K562 (cell line): ENCODE results near the gene RHOBTB3. TPM values are rescaled to one million over a fixed set of nuclear protein-coding genes. Genes with fewer than 3 reads are reported as not detected.

Experiments used
- ATF7 ChIP-seq: fragments of 450-650 bp; IDR thresholded peaks from 2 replicates; pipeline ENCODE4 v1.7.1; 2014; ENCODE audit warnings: mild to moderate bottlenecking, moderate library complexity
- NCOR1 ChIP-seq: fragments of 450-650 bp; IDR thresholded peaks from 2 replicates; pipeline ENCODE4 v1.6.1; 2016; ENCODE audit warnings: mild to moderate bottlenecking, moderate library complexity
- NFE2 ChIP-seq: IDR thresholded peaks from 2 replicates; pipeline ENCODE4 v1.6.1; 2014; ENCODE audit warnings: antibody characterized with exemption, low read depth
- NR2C2 ChIP-seq, 2 experiments: fragments of 200-800 bp in 1 of 2; sonication (Bioruptor generic) in 1 of 2; sonication (generic) in 1 of 2; formaldehyde crosslinking in 1 of 2; IDR thresholded peaks; 2 replicates each; pipeline versions ENCODE4 v1.6.1 to v1.8.0; 2016 to 2022; ENCODE audit warnings: mild to moderate bottlenecking in 1 of 2, missing compliant biosample characterization in 1 of 2, missing genetic modification characterization in 1 of 2, missing genetic modification reagents in 1 of 2
- POLR2A ChIP-seq: fragments of 450-650 bp; conservative IDR thresholded peaks from 2 replicates; pipeline ENCODE4 v1.6.1; 2016
- SMAD1 ChIP-seq: fragments of 150-350 bp; IDR thresholded peaks from 2 replicates; pipeline ENCODE4 v1.6.1; 2014; ENCODE audit warnings: low read length, low read depth; ENCODE audit not compliant: partially characterized antibody
- SPI1 ChIP-seq: IDR thresholded peaks from 2 replicates; pipeline ENCODE4 v1.6.1; 2011; ENCODE audit warnings: low read depth, low read length, control low read depth, borderline replicate concordance
- ZNF384 ChIP-seq: IDR thresholded peaks from 2 replicates; pipeline ENCODE4 v1.6.1; 2012; ENCODE audit warnings: low read depth, low read length, improper control_type of control experiment
- ZNF583 ChIP-seq: fragments of 250-450 bp; sonication (Bioruptor Pico); IDR thresholded peaks from 2 replicates; pipeline ENCODE4 v1.4.0; 2020
- ZNF778 ChIP-seq: fragments of 450-650 bp; formaldehyde crosslinking; IDR thresholded peaks from 2 replicates; pipeline ENCODE4 v1.4.0; 2020; ENCODE audit warnings: mild to moderate bottlenecking, moderate library complexity
- polyA plus RNA-seq, 8 experiments: library from polyadenylated mRNA; depleted of rRNA in 4 of 8; stranded (reverse) in 5 of 8; unstranded in 3 of 8; fragments of >200 nt; fragmentation: Nextera tagmentation in 2 of 8; fragmentation: Illumina TruSeq in 1 of 8; extraction: Ambion mirVana in 2 of 8; extraction: Trizol in 1 of 8; gene quantifications; 2 replicates each; pipeline versions ENCODE4 v1.2.1 to v1.2.3, GENCODE V29; 2011 to 2014; ENCODE audit warnings: inconsistent platforms in 1 of 8, missing spikeins in 1 of 8
- total RNA-seq, 7 experiments: library from RNA; depleted of rRNA in 6 of 7; stranded (reverse); fragments of >200 nt in 6 of 7; fragmentation: Illumina TruSeq in 2 of 7; extraction: Trizol in 2 of 7; gene quantifications; 2 replicates each; pipeline versions ENCODE4 v1.2.1 to v1.2.3, GENCODE V29; 2011 to 2021; ENCODE audit warnings: low replicate concordance in 1 of 7
- TF ChIP-seq, protein P1 (sequence below): fragments of 450-650 bp; formaldehyde crosslinking; IDR thresholded peaks from 2 replicates; pipeline ENCODE4 v1.4.0; 2022; ENCODE audit warnings: missing genetic modification characterization
- TF ChIP-seq, protein P2 (sequence below): IDR thresholded peaks from 2 replicates; pipeline ENCODE4 v1.6.1; 2012; ENCODE audit warnings: low read depth, low read length, improper control_type of control experiment, borderline replicate concordance
- TF ChIP-seq, protein P3 (sequence below): fragments of 450-650 bp; formaldehyde crosslinking; IDR thresholded peaks from 2 replicates; pipeline ENCODE4 v1.4.0; 2020; ENCODE audit warnings: mild to moderate bottlenecking
- TF ChIP-seq, protein P4 (sequence below): fragments of 250-450 bp; sonication (Bioruptor Pico); IDR thresholded peaks from 2 replicates; pipeline ENCODE4 v1.5.0; 2021; ENCODE audit warnings: mild to moderate bottlenecking, borderline replicate concordance
- TF ChIP-seq, protein P5 (sequence below): fragments of 150-350 bp; conservative IDR thresholded peaks from 2 replicates; pipeline ENCODE4 v1.6.1; 2014; ENCODE audit warnings: low read length

RHOBTB3 gene
- total and polyA plus RNA-seq, 9 of the 15 experiments (the other 6 are each of a cell fraction or from before 2014, with no cell fraction given): 39.7 to 143 (median 115) TPM

DNA sequence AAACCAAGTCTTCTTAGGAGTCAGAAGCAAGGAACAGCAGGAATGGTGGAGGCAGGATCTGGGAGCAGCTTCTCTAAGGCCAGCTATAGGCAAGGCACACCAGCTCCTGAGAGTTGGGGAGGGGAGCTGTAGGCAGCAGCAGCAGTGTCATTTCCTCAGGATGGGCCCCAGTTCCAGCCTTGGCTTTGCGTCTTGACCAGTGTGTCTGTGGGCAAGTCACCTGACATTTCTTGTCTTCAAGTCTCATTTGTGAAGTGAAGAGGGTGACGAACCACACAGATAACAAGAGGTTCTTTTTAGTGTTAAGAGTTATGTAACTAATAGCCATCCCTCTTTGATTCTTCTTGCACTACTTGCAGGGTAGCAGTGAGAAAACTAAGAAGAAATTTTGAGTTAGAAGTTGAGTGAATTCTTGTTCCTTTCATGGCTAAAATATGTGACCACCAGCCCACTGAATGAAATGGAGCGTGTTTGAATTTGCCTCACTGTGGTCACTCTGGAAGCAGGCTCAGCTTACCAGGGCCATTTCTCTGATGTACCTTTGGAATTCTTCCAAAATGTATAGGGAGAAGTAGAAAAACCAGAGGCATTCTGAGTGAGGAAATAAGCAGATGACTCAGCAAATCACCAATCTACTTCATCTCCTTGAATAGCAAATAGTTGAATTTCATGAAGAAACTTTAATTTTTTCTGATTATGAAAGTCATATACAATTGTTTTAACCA, 42.4 kb downstream of the RHOBTB3 start (continued):
- no peak for TF ChIP-seq ZNF384
- TF ChIP-seq, protein P1, sequence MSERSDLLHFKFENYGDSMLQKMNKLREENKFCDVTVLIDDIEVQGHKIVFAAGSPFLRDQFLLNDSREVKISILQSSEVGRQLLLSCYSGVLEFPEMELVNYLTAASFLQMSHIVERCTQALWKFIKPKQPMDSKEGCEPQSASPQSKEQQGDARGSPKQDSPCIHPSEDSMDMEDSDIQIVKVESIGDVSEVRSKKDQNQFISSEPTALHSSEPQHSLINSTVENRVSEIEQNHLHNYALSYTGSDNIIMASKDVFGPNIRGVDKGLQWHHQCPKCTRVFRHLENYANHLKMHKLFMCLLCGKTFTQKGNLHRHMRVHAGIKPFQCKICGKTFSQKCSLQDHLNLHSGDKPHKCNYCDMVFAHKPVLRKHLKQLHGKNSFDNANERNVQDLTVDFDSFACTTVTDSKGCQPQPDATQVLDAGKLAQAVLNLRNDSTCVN (CRISPR knock-in tag): no peak
- no peak for TF ChIP-seq ZNF583 (CRISPR knock-in tag)
- TF ChIP-seq SMAD1: no peak
- TF ChIP-seq, protein P2, sequence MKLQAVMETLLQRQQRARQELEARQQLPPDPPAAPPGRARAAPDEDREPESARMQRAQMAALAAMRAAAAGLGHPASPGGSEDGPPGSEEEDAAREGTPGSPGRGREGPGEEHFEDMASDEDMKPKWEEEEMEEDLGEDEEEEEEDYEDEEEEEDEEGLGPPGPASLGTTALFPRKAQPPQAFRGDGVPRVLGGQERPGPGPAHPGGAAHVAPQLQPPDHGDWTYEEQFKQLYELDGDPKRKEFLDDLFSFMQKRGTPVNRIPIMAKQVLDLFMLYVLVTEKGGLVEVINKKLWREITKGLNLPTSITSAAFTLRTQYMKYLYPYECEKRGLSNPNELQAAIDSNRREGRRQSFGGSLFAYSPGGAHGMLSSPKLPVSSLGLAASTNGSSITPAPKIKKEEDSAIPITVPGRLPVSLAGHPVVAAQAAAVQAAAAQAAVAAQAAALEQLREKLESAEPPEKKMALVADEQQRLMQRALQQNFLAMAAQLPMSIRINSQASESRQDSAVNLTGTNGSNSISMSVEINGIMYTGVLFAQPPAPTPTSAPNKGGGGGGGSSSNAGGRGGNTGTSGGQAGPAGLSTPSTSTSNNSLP: no peak
- TF ChIP-seq, protein P3, sequence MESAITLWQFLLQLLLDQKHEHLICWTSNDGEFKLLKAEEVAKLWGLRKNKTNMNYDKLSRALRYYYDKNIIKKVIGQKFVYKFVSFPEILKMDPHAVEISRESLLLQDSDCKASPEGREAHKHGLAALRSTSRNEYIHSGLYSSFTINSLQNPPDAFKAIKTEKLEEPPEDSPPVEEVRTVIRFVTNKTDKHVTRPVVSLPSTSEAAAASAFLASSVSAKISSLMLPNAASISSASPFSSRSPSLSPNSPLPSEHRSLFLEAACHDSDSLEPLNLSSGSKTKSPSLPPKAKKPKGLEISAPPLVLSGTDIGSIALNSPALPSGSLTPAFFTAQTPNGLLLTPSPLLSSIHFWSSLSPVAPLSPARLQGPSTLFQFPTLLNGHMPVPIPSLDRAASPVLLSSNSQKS (CRISPR knock-in tag): no peak
- TF ChIP-seq NCOR1: no peak; the same call in 1 of the 2 replicates
- TF ChIP-seq POLR2A: peak; percentile 42; the same call in 1 of the 2 replicates
- TF ChIP-seq, protein P4, sequence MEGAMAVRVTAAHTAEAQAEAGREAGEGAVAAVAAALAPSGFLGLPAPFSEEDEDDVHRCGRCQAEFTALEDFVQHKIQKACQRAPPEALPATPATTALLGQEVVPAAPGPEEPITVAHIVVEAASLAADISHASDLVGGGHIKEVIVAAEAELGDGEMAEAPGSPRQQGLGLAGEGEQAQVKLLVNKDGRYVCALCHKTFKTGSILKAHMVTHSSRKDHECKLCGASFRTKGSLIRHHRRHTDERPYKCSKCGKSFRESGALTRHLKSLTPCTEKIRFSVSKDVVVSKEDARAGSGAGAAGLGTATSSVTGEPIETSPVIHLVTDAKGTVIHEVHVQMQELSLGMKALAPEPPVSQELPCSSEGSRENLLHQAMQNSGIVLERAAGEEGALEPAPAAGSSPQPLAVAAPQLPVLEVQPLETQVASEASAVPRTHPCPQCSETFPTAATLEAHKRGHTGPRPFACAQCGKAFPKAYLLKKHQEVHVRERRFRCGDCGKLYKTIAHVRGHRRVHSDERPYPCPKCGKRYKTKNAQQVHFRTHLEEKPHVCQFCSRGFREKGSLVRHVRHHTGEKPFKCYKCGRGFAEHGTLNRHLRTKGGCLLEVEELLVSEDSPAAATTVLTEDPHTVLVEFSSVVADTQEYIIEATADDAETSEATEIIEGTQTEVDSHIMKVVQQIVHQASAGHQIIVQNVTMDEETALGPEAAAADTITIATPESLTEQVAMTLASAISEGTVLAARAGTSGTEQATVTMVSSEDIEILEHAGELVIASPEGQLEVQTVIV (CRISPR knock-in tag): no peak
- TF ChIP-seq NR2C2 (CRISPR knock-in tag; IDR thresholded peaks at IDR 0.05): no peak
- no peak for TF ChIP-seq NR2C2 (tag; IDR thresholded peaks at IDR 0.05)
- TF ChIP-seq NFE2: peak; percentile 99
- peak; percentile 51; the same call in 1 of the 2 replicates for TF ChIP-seq ATF7
- no peak for TF ChIP-seq ZNF778 (CRISPR knock-in tag)
- TF ChIP-seq, protein P5, sequence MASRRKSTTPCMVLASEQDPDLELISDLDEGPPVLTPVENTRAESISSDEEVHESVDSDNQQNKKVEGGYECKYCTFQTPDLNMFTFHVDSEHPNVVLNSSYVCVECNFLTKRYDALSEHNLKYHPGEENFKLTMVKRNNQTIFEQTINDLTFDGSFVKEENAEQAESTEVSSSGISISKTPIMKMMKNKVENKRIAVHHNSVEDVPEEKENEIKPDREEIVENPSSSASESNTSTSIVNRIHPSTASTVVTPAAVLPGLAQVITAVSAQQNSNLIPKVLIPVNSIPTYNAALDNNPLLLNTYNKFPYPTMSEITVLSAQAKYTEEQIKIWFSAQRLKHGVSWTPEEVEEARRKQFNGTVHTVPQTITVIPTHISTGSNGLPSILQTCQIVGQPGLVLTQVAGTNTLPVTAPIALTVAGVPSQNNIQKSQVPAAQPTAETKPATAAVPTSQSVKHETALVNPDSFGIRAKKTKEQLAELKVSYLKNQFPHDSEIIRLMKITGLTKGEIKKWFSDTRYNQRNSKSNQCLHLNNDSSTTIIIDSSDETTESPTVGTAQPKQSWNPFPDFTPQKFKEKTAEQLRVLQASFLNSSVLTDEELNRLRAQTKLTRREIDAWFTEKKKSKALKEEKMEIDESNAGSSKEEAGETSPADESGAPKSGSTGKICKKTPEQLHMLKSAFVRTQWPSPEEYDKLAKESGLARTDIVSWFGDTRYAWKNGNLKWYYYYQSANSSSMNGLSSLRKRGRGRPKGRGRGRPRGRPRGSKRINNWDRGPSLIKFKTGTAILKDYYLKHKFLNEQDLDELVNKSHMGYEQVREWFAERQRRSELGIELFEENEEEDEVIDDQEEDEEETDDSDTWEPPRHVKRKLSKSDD: no peak
- TF ChIP-seq SPI1: no peak
